Measurements from ENCODE around the gene ARRB1.

GRCh38 chr11:75338516-75339208 lies 12.8 kb downstream of the ARRB1 start:
- TF ChIP-seq ASH2L (IDR thresholded peaks at IDR 0.05; ENCODE audit: insufficient read length, low read depth, low read length) (no peak), MXI1 (IDR thresholded peaks at IDR 0.05; ENCODE audit: borderline replicate concordance, low read depth, low read length) (no peak), ZBTB21 (CRISPR knock-in tag; IDR thresholded peaks at IDR 0.05) (no peak), HMGA1 (CRISPR knock-in tag; conservative IDR thresholded peaks at IDR 0.05) (no peak), CTCF (CRISPR knock-in tag; IDR thresholded peaks at IDR 0.05) (no peak), REST (IDR thresholded peaks at IDR 0.05; ENCODE audit: borderline replicate concordance in 1 of 2, low read depth in 1 of 2, low read length in 2 of 2) (no peak), ZEB1 (IDR thresholded peaks at IDR 0.05; ENCODE audit: insufficient replicate concordance, low read depth) (no peak), NCOA2 (CRISPR knock-in tag; IDR thresholded peaks at IDR 0.05) (no peak), POLR2A (IDR thresholded peaks at IDR 0.05; ENCODE audit: insufficient read depth in 1 of 2, low read depth in 2 of 2, low read length in 2 of 2) (no peak), BHLHE40 (IDR thresholded peaks at IDR 0.05; ENCODE audit: low read length) (no peak)
- TF ChIP-seq, protein P1, sequence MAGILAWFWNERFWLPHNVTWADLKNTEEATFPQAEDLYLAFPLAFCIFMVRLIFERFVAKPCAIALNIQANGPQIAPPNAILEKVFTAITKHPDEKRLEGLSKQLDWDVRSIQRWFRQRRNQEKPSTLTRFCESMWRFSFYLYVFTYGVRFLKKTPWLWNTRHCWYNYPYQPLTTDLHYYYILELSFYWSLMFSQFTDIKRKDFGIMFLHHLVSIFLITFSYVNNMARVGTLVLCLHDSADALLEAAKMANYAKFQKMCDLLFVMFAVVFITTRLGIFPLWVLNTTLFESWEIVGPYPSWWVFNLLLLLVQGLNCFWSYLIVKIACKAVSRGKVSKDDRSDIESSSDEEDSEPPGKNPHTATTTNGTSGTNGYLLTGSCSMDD (CRISPR knock-in tag; IDR thresholded peaks at IDR 0.05) = no peak
- TF ChIP-seq, protein P2, sequence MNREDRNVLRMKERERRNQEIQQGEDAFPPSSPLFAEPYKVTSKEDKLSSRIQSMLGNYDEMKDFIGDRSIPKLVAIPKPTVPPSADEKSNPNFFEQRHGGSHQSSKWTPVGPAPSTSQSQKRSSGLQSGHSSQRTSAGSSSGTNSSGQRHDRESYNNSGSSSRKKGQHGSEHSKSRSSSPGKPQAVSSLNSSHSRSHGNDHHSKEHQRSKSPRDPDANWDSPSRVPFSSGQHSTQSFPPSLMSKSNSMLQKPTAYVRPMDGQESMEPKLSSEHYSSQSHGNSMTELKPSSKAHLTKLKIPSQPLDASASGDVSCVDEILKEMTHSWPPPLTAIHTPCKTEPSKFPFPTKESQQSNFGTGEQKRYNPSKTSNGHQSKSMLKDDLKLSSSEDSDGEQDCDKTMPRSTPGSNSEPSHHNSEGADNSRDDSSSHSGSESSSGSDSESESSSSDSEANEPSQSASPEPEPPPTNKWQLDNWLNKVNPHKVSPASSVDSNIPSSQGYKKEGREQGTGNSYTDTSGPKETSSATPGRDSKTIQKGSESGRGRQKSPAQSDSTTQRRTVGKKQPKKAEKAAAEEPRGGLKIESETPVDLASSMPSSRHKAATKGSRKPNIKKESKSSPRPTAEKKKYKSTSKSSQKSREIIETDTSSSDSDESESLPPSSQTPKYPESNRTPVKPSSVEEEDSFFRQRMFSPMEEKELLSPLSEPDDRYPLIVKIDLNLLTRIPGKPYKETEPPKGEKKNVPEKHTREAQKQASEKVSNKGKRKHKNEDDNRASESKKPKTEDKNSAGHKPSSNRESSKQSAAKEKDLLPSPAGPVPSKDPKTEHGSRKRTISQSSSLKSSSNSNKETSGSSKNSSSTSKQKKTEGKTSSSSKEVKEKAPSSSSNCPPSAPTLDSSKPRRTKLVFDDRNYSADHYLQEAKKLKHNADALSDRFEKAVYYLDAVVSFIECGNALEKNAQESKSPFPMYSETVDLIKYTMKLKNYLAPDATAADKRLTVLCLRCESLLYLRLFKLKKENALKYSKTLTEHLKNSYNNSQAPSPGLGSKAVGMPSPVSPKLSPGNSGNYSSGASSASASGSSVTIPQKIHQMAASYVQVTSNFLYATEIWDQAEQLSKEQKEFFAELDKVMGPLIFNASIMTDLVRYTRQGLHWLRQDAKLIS (CRISPR knock-in tag; IDR thresholded peaks at IDR 0.05) = no peak
